ENCODE results near the gene CHRNE.

The CHRNE gene

DNA sequence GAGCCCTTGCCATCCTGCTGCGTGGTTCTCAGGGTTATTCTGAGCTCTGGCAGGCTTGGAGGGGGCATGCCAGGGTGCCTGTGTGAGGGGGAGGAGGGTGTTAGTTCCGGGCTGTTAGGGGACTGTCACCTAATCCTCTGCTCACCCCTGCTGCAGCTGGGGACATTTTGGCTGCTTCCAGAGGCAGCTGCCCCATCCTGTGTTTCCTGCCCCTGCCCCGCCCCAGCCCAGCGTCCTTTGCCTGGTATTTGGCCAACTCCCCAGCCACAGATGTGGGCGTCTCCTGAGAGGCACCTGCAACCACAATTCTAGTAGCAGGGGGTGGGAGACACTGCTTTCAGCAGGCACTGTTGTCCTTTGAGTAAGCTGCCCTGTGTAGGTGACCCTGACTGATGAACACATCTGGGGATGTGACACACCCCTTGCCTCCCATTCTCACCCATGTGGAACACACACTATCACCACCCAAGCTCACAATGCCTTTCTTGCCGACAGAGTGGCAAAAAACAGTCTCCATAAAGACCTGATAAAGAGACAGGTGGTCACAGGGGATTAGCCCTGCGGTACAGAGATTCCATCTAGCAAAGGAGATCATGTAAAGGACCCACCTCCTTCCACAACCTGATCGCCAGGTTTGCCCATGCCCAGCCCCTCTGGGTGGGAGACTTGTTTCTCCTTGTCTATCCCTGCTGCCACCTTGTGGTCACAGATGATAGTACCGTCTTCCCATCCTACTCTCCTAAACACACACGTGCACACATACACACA, at the start of gene CHRNE:
CHRNE (minus strand) TSS at position 48 of the 768 bp plus-strand sequence; CDS start at position 13, 35 bp downstream.
- peak; percentile 86 for DNase-seq

GRCh38 chr17:4951486-4951885, 48.6 kb upstream of the CHRNE start:
- no peak for DNase-seq

GRCh38 chr17:4950746-4951204, 47.9 kb upstream of the CHRNE start, which contains the start of gene ENO3:
TSS of gene ENO3 (plus strand) at chr17:4951119. CDS start at chr17:4951830, 711 bp downstream.
- DNase-seq: peak; percentile 62

DNA sequence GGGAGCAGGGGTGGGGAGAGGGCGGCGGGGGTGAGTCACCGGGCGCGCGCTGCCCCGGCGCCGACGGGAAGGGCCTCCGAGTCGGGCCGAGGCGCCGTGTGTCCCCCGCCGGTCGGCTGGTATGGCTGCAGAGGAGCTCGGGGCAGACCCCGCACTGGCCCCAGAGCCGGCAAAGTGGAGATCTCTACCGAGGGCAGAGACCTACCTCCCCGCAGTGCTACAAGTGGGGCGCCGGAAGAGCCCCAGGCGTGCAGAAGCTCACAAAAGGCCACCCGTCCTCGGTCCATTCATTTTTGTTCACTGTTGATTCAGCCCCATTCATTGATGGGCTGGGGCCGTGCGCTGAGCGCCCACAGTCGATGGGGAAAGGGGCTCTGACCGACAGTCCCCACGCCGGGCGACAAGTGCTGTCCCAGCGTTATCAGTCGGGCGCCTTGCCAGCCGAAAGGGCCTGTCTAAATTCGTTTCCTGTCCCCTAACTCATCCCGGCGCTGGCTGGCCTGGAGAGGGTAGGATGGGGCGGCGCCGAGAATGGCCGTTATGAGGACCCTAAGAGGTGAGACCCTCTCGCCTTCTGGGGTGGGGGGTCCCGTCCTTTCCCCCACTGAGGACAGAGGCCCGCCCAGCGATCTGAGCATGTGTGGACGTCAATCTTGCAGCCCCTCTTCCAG, 47.3 kb upstream of the CHRNE start:
- DNase-seq: peak; percentile 79

DNA sequence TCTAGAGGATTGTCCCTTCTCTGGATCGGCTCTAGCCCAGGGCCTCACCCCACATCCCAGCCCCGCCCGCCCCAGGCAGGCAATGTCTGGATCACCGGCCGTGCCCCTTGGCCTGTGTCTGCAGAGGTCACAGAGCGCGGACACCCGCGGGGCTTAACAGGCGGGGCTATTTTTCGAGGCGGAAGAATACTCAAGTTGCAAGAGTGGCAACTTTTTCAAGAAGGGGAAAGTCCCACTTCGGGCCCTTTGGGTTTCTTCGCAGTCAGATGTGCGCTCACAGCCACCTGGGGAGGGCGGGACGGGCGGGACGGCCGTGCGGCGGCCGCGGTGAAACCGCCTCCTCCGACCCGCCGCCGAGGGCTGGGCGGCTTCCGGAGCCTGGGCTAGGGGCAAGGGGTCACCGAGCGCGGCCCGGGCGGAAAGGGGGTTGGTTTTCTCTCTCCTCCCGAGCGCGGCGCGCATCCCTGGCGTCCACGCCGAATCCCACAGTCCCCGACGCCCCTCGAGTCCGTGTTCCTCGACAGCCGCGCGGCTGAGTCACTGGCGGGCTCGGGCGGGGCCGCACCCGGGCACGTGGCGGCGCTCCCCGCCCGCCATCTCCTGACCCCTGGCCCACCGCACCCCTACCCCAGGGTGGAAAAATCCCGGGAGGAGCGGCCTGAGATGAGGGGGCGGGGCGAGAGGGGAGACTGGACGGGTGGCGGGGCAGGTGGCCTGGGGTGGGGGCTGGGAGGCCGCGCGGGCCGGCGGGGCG, 46.6 kb upstream of the CHRNE start:
- peak; percentile 89 for DNase-seq

DNA sequence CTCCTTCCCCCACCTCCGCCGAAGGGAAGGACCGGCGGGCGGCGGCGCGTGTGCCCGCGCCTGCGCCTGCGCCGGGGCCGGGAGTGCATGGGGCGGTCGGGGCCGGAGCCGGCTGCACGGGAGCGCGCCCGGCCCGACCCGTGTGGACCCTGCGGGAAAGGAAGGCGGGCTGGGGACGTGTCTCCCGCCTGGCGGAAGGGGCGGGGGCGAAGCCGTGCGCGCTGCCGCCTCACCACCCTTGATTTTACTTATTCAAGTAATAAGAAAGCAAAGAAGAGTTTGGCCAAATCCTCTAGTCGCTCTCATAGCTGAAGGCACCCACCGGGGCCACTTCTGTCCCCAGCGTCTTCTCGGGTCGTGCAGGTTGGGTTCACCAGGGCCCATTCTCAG, 46.0 kb upstream of the CHRNE start:
- DNase-seq: peak; percentile 90

DNA sequence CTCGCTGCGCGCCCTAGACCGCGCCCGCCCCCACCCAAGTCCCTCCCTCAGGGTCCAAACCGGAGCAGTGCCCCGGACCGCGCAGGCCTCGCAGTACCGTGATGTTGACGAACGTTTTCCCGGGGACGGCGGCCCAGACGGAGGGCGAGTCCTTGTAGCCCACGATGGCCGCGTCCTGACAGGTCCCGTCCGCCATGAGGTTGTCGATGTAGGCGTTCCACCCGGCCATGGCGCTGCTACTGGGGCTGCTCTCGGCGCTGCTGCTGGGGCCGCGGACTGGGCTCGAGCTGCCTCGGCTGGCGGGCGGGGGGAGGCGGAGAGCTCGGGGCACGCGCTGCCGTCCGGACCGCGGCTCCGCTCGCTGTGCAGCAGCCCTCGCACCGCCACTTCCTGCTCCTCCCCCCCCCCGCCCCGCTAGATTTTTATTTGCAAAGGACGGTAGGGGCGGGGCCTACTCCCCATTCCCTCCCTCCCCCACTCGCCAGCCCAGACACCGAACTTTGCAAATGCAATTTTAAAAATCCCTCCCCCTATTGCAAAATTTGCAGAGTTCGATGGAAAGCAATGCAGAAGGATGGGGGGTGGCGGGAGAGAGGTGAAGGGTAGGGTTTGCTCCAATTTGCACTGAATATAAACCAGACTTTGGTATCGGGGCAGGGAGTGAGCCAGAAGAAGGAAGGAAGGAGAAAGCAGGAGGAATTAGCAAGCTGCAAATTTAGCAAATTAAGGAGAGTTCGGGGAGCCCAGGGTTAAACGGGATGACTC, 45.5 kb upstream of the CHRNE start, which contains the start of gene PFN1:
PFN1 (minus strand) TSS at position 365 of the 765 bp plus-strand sequence; CDS start at position 229, 136 bp downstream.
- DNase-seq: peak; percentile 96

GRCh38 chr17:4947411-4948165, 44.7 kb upstream of the CHRNE start:
- peak; percentile 90 for DNase-seq

GRCh38 chr17:4947010-4947410, 44.1 kb upstream of the CHRNE start:
- DNase-seq: no peak

GRCh38 chr17:4946312-4946976, 43.5 kb upstream of the CHRNE start:
- DNase-seq: peak; percentile 64

GRCh38 chr17:4945944-4946280, 43.0 kb upstream of the CHRNE start:
- DNase-seq: no peak

DNA sequence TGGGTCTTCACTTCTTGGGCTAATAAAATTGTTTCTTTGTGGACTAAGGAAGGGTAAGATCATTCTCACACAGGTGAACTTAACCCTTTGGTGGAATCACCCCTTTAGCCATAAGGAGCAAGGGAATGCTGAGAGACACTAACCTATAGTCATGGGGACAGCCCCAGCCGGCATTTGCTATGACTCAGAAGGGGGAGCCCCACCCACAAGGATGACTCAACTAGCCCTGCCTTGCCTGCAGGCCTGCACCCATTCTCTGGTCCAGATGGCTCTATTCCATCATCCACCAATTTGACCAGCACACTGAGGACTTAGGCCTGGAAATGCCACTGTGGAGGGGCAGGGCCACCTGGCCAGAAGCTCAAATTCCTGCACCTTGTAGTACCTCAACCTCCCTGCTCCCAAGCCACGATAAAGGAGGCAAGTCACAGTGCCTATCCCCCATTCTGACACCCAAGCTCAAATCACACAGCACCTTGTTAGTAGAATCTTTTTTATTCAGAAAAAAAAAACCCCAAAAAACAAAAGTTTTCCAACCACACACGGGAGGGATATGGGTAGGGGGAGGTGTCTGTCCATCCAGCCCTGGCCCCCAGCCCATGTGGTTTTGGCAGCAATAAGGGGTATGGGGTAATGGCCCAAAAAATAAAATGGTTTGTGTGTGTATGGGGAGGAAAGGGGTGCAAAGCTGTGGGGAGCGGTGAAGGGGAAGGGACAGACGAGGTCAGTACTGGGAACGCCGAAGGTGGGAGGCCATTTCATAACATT, 42.5 kb upstream of the CHRNE start:
- peak; percentile 94 for DNase-seq

- DNase-seq: peak; percentile 72
Measured at GRCh38 chr17:4944554-4945175, 41.8 kb upstream of the CHRNE start.

DNA sequence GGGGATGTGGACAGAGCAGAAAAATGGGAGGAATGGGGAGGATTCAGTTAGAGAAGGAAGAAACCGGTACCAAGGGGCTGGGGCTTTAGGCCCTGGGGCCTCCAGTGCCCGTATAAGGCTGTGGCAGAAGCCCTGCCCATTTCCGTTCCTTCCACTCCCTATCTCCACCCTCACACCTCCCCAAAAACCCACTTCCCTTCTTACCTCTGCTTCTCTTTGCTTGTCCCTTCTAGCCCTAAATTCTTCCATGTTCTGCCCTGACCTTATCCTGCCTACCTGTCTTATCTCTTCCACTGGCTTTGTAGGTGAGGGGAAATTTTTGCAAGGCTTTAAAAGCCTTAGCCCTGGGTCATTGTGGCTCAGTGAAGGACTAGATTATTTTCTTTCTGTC, 41.3 kb upstream of the CHRNE start:
- peak; percentile 83 for DNase-seq

- DNase-seq: no peak
Measured at GRCh38 chr17:4942760-4943508, 40.0 kb upstream of the CHRNE start.

GRCh38 chr17:4941319-4941610, 38.4 kb upstream of the CHRNE start:
- DNase-seq: no peak

DNA sequence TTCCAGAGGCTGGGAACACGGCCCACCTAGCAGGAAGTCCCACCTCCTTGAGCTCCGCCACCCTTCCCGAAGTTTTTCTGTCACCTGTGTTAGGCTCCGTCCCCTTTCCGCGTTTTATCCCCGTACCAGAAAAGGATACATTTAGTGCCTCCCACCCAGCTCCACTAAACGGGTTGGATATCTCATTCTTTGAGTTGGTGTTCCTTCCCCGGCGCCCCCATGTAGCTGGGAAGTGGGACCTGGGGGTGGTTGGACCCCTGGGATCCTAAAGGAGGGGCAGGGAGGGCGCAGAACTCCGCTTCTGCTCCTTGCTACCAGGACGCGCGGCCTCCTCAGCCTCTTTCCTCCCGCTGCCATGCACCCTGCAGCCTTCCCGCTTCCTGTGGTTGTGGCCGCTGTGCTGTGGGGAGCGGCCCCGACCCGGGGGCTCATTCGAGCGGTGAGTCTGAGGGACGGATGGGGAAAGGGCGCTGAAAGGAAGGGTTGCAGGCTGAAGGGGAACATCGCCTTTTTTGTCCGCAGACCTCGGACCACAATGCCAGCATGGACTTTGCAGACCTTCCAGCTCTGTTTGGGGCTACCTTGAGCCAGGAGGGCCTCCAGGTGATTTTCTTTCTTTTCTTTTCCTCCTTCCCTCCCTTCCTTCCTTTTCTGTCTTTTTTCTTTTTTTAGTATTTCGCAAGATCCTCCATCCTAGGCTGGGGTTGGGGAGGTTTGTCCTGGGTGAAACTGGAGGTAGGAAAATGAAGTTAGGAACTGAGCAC, 37.8 kb upstream of the CHRNE start:
- DNase-seq: peak; percentile 80

GRCh38 chr17:4939796-4940554, 37.1 kb upstream of the CHRNE start, which contains the start of the genes RNF167 and SLC25A11:
TSS of gene RNF167 (plus strand) at chr17:4940268. CDS start at chr17:4940910, 642 bp downstream.
TSS of gene SLC25A11 (minus strand) at chr17:4940046. CDS start at chr17:4939910, 136 bp downstream.
- DNase-seq: peak; percentile 98
